HG03025 (cell line): Measurements from ENCODE around the gene VRK1.

Experiments
- ATAC-seq: cut with Tn5 transposase; IDR thresholded peaks from one replicate; pipeline ENCODE4 v1.9.1; 2021; ENCODE audit warnings: mild to moderate bottlenecking, moderate library complexity; ENCODE audit not compliant: unreplicated experiment, low FRiP score

VRK1 gene

GRCh38 chr14:96909841-96910364 lies 112.7 kb downstream of the VRK1 start:
- ATAC-seq, result no peak

DNA sequence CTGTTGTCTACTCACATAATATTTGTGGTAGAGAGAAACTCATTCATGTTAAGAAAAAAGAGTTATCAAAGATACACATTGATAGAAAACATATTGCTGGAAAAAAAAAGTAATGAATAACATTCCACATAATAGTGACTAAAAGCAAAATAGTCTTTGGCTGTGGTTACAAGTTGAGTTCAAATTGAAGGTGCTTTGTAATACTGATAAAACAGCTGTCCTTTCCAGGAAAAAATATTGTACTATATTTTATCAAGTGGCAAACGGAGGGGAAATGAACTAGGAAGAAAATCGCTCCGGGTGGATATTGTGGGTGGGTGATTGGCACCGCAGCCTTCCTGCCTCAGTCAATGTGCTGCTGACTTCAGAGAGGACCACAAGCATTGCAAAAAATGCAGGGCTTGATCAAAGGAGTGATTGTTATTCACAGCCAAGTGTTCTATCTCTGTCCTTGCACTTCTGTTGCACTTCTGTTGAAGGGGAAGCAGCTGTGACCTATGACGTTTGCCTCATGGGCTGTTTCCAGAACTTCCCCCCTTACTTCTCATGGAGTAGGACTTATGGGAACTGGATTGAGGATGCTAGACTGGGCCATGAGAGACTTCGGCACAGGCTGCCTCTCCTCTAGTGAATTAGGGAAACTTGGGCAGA lies 114.4 kb downstream of the VRK1 start:
- ATAC-seq, result no peak

- no peak for ATAC-seq
These were observed 117.5 kb downstream of the VRK1 start for GRCh38 chr14:96914571-96915128.

DNA sequence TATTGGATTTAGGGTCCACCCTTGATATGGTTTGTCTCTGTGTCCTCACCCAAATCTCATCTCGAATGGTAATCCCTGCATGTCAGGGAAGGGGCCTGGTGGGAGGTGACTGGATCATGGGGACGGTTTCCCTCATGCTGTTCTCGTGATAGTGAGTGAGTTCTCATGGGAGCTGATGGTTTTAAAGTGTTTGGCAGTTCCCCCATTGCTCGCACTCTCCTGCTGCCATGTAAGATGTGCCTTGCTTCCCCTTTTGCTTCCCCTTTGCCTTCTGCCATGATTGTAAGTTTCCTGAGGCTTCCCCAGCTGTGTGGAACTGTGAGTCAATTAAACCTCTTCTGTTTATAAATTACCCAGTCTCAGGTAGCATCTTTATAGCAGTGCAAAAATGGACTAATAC lies 118.3 kb downstream of the VRK1 start:
- no peak for ATAC-seq

DNA sequence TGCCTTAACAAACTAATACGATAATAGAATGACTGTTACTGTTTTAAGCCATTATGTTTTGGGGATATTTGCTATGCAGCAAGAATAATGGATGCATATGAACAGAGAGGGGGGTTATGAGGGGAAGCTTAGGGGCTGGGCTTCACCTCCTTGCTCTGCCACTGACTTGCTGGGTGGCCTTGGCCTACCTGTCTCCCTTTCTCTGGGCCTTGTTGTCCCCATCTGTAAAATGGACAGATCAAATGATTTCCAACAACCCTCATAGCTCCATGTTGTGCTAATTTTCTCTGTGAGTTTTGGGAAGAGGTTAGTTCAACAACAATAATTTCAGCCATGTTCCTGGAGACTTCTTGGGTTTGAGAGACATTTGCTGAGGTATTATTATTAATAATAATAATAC lies 119.6 kb downstream of the VRK1 start:
- no peak for ATAC-seq

DNA sequence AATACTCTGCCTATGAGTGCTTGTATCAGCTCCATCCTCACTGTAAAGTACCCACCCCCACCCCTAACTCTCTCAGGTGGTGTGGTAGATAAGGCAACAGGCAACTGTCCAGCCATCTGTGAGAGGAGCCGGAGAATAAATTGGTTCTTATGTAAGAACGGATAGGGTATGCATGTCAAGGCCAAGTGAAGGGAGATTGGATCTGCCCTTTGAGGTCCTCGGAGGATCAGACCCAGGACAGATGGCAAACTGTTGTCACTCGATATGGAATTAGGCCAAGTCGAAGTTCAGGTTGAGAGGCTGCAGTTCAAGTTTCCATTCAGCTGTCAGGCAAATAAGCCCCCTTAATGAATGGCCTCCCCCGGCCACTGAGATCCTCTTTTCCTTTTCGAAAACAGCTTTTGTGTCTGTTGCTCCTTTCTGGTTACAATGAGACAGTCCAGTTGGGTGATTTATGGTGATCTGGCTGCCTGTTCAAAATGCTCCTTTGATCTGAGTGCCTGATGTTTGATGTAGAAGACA lies 120.3 kb downstream of the VRK1 start:
- ATAC-seq, result no peak

- ATAC-seq, result no peak
These were observed 122.8 kb downstream of the VRK1 start for GRCh38 chr14:96920023-96920422.

DNA sequence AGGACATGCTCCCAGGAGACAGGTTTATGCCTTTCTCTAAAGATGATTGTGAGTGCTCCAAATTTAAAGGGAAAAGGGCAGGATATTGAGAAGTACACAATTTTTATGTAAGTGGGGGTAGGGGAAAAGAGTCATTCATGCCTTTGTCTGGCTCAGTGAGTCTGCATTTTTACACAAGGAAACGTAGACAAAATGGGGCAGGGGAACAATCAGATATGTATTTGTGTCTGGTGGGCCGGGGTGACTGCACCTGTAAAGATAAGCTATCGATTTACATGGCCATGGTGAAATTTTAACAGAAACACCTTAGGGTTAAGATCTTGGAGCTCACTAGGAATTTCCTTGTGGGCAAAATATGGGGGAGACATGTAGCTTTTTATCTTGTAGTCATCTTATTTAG lies 123.6 kb downstream of the VRK1 start:
- no peak for ATAC-seq

DNA sequence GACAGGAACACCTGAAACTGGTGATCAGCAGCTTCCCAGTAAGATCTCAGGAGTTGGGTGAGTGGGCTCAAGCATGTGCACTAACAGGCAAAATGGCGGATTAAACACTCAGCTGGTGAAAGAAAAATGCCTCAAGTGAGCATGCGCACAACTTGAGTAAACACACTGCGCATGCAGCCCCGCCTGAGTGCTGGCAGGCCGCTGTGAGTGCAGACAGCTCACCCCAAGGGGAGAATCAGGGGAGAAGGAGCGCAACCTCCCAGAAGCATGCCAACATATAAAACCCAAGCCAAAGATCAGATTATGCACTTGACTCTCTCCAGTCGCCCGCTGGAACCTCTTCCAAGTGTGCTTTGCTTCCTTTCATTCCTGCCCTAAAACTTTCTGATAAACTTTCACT lies 125.8 kb downstream of the VRK1 start:
- ATAC-seq, result no peak

DNA sequence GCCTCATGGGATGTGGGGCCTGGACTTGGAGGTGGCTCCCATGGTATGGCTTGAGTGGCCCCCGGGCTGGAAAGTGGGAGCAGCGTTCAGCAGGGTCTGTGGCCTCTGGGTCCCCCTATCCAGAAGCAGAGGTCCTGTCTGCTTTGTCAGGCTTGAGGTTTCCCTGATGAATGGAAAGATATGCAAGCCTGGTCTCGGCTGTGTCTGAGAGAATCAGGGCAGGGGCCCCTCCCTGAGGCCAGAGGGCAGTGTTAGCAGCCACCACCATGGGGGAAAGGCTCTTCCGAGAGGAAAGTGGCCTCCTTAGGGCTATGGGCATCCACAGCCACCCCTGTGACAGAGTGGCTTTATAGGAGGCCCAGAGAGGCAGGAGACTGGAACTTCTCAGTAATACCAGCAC lies 128.2 kb downstream of the VRK1 start:
- no peak for ATAC-seq

- no peak for ATAC-seq
These were observed 128.8 kb downstream of the VRK1 start for GRCh38 chr14:96926001-96926400.

DNA sequence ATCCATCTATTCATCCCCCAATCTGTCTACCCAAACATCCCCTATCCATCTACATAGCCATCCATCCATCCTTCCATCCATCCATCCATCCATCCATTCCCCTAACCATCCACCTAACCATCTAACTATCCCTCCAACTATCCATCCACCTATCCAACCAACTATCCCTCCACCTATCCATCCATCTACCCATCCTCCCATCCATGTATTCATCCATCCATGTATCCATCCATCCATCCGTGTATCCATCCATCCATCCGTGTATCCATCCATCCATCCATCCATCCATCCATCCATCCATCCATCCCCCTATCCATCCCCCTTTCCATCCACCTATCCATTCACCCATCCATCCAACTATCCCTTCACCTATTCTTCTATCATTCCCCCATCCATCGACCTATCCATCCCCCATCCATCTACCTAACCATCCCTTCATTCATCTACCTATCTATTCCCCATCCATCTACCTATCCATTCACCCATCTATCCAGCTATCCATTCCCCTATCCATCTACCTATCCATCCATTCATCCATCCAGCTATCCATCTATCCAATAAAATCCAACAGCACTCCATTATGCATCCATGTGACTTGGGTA lies 131.7 kb downstream of the VRK1 start:
- no peak for ATAC-seq

DNA sequence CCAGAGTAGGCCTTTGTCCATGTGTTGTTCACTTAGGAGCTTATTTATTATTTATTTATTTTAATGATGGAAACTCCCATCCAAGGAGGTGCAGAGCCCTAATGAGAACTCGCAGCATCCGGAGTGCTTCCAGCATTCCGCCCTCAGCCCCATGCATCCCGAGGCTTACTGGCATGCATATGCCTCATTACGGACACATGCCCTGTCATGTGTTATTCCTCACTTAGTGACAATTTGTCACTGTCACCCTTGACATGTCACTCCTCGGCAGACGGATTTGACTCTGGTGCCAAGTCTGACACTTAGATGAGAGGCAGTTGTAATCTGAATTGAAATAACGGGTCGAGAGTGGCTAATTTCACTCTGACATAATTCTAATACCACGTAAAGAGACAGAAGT lies 132.8 kb downstream of the VRK1 start:
- no peak for ATAC-seq

- no peak for ATAC-seq
These were observed 133.3 kb downstream of the VRK1 start for GRCh38 chr14:96930526-96930925.
